Colon (tissue), 2 donors: ENCODE data around the gene STIM1.

Experiments used
- FAIRE-seq: peaks from 2 replicates; lab custom pipeline; 2012; peaks lifted over from hg19 to GRCh38; lab: Jason Lieb, UNC
- donor health status: control.
- donor health status: control.

Gene STIM1

DNA sequence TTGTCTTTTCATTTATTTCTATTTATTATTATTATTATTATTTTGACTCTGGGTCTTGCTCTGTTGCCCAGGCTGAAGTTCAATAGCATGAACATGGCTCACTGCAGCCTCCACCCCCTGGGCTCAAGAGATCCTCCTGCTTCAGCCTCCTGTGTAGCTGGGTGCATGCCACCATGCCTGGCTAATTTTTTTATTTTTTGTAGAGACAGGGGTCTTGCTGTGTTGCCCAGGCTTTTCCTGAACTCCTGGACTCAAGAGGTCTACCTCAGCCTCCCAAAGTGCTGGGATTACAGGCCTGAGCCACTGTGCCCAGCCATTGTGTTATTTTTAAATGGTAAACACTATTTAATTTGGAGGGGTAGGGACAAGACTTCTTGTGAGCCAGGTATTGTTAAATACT is 215.9 kb downstream of the STIM1 start:
- FAIRE-seq: no peak

DNA sequence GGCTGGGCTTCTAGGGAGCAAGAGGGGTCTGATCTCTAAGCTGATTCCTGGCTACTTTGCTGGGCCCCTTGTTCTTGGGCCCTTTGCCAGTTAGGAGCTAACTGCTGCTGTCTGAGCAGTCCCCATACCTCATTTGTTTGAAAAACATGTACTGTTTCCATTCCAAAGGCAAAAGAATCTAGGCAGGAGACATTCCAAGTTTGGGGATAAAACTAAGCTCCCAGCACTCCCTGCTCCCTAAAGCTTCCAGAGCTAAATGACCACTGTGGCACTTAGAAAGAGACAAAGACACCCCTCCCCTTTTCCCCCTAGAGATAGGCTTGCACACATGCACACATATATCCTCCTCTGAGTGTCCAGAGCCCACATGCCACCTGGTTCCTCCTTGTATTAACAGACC is 216.4 kb downstream of the STIM1 start:
- no peak for FAIRE-seq

DNA sequence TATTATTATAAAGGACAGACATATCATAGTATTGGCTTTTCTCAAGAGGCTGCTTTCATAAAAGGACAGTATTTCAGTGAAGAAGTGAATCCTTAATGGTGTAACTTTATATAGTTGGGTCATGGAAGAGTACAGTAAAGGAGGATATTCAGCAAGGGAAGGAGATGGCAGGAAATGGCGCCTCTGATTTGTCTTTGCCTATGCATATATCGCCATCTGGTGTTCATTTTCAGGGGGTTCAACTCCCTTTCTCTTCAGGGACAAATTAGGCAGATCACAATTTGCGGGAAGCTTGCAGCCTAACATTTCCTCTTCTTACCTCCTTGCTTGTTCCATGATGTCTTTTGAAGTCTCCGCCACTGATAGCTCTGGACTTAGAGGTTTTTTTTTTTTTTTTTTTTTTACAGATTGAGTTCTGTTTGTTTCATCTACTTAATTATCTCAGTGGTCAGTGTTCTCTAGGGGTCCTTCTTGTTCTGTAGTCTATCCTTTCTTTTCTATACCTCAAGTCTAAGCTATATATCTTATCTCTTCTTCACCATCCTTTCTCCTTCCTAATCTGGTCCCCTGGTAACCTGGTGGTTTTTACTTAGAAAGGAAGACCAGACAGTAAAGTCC is 217.3 kb downstream of the STIM1 start:
- FAIRE-seq: peak; percentile 33

- no peak for FAIRE-seq
Measured at GRCh38 chr11:4074266-4074665, 218.8 kb downstream of the STIM1 start.

DNA sequence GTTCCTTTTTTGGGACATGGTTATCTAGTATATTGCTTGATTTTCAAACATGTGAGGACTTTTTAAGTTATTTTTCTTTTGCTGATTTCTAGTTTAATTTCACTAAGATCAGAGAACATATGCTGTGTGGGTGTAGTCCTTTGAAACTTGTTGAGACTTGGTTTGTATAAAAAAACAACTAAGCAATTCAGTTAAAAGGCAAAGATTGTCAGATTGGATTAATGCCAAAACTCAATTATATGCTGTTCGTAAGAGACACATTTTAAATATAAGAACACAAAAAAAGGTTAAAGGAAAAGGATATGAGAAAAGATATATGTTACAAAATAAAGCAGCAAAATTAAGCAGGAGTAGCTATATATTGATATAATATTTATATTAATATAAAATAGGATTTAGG is 221.3 kb downstream of the STIM1 start:
- FAIRE-seq: no peak

DNA sequence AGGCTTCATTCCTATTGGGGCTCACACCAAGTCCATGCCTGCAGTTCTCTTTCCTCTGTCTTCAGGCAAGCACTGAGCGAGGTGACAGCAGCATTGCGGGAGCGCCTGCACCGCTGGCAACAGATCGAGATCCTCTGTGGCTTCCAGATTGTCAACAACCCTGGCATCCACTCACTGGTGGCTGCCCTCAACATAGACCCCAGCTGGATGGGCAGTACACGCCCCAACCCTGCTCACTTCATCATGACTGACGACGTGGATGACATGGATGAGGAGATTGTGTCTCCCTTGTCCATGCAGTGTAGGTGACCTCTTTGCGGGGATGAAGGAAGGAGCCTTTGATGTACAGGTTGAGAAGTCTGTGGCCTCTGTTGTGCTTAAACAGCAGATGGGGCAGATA is 227.7 kb downstream of the STIM1 start:
- no peak for FAIRE-seq

- no peak for FAIRE-seq
Measured at GRCh38 chr11:4084406-4085125, 229.1 kb downstream of the STIM1 start.

DNA sequence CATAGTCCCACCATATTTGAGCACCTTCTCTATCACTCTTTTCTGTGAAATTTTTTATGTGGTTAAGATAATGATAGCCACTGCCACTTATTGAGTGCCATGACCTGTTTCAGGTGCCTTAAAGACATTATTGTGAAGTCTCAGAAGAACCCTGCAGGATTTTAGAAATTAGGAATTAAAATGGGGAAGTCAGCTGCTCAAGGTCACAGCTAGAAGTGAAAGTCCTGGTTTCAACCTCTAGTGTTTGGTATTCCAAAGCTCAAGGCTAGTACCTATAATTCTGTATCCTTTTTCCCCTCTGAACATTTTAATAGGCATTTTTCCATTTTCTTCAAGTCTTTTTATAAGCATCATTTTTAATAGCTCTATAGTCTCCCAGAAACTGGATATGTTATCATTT is 230.1 kb downstream of the STIM1 start:
- no peak for FAIRE-seq

- FAIRE-seq: no peak
Measured at GRCh38 chr11:4086575-4087353, 231.3 kb downstream of the STIM1 start.

- no peak for FAIRE-seq
Measured at GRCh38 chr11:4087551-4087950, 232.1 kb downstream of the STIM1 start.

- no peak for FAIRE-seq
Measured at GRCh38 chr11:4090258-4090657, 234.8 kb downstream of the STIM1 start.

GRCh38 chr11:4092026-4092425 is 236.6 kb downstream of the STIM1 start:
- no peak for FAIRE-seq

- FAIRE-seq: no peak
Measured at GRCh38 chr11:4093519-4094347, 238.3 kb downstream of the STIM1 start.

- FAIRE-seq: no peak
Measured at GRCh38 chr11:4094348-4095291, 239.2 kb downstream of the STIM1 start, which contains the start of gene RRM1. TSS of gene RRM1 (plus strand) at chr11:4094799. CDS start at chr11:4095013, 214 bp downstream.

DNA sequence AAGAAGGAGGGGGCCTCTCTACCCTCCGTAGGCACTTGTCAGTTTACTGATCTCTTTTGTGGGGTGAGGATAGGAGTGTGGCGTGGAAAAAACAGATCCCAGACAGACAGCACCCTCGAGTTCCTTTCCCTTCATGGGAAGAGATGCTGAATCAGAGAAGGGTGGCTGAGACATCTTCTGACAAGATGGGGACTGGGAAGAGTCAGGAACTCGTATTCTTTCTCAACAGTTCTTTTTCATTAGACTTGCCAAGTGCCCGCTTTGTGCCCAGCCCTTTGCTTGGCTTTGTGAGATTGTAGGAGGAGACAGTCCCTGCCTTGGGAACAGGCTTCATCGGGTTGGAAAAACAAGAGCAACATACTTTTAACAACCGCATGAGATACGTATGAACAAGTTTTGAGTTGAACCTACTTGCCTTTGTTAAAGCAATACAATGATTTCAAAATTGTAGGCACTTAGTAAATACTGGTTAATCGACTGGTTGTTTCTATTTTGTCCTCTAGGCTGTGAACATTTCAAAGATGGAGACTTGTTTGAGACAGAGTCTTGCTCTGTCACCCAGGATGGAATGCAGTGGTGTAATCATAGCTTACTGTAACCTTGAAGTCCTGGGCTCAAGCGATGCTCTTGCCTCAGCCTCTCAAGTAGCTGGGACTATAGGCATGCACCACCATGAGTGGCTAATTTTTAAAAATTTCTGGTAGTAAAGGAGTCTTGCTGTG is 240.2 kb downstream of the STIM1 start:
- FAIRE-seq: no peak

DNA sequence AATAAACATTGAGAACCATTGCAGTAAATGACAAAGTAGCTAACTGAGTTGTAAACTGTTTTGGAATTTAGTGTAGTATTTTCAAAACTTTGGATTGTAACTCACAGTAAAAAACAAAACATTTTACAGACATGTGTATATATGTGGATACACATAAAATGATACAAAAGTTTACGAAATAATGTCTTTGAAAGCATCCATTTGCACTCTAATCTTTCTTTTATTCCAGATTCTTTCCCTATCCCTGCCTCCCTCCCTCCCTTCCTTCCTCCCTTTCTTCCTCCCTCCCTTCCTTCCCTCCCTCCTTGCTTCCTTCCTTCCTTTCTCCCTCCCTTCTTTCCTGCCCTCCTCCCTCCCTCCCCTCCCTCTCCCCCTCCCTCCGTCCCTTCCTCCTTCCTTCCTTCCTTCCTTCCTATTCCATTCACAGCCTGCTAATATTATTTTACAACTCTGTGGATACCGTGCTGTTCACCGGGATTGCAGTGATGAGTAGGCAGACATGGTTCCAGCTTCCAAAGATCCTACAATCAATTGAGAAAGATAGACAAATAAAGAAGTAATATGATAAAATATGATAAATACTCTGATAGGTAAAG is 242.7 kb downstream of the STIM1 start:
- FAIRE-seq: no peak

GRCh38 chr11:4102711-4103110 is 247.2 kb downstream of the STIM1 start:
- FAIRE-seq: no peak

- FAIRE-seq: no peak
Measured at GRCh38 chr11:4103269-4103668, 247.8 kb downstream of the STIM1 start.

GRCh38 chr11:4105916-4106315 is 250.5 kb downstream of the STIM1 start:
- FAIRE-seq: no peak

- no peak for FAIRE-seq
Measured at GRCh38 chr11:4111834-4112233, 256.4 kb downstream of the STIM1 start.
